Hepatocyte (in vitro differentiated cells): ENCODE data around the gene TMEM129.

ENCODE experiments used
- EZH2 ChIP-seq: fragments of 200-600 bp; sonication (generic); IDR thresholded peaks from 2 replicates; pipeline ENCODE4 v1.6.1; 2016; ENCODE audit warnings: antibody characterized with exemption, mild to moderate bottlenecking, borderline replicate concordance
- EZH2phosphoT487 ChIP-seq: fragments of 200-600 bp; sonication (generic); IDR thresholded peaks from one replicate; pipeline ENCODE4 v1.6.1; 2018; ENCODE audit warnings: antibody characterized with exemption, mild to moderate bottlenecking, low read depth, moderate library complexity; ENCODE audit not compliant: unreplicated experiment, severe bottlenecking
- TF ChIP-seq, protein P1 (sequence below): fragments of 200-600 bp; sonication (generic); IDR thresholded peaks from 2 replicates; pipeline ENCODE4 v1.5.1; 2016; ENCODE audit warnings: antibody characterized with exemption, mild to moderate bottlenecking; ENCODE audit not compliant: poor library complexity

DNA sequence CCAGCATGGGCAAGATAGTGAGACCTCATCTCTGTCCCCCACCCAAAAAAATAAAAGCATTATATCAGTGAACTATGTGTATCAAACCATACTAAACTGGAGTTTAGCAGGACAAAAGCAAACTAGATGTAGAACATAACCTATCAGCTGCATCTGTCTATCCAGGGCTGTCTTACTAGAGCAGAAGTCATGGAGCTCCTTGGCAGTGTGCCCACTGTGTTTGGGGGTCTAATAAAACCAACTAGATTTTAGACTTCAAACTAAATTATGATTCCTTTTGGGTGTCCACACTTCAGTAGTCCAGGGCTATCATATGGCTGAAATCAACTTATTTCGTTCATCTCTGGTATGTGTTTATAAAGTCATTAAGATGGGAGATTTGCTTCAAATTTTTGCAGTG is 17.3 kb downstream of the TMEM129 start:
- TF ChIP-seq, protein P1, sequence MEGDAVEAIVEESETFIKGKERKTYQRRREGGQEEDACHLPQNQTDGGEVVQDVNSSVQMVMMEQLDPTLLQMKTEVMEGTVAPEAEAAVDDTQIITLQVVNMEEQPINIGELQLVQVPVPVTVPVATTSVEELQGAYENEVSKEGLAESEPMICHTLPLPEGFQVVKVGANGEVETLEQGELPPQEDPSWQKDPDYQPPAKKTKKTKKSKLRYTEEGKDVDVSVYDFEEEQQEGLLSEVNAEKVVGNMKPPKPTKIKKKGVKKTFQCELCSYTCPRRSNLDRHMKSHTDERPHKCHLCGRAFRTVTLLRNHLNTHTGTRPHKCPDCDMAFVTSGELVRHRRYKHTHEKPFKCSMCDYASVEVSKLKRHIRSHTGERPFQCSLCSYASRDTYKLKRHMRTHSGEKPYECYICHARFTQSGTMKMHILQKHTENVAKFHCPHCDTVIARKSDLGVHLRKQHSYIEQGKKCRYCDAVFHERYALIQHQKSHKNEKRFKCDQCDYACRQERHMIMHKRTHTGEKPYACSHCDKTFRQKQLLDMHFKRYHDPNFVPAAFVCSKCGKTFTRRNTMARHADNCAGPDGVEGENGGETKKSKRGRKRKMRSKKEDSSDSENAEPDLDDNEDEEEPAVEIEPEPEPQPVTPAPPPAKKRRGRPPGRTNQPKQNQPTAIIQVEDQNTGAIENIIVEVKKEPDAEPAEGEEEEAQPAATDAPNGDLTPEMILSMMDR: no peak
- TF ChIP-seq EZH2 (no peak), EZH2phosphoT487 (no peak)
